OCI-LY1 (cell line): Measurements from ENCODE around the gene MSRB3.

Experiments
- H2AFZ ChIP-seq: fragments of 200-600 bp; sonication (generic), shearing (Covaris generic); 2 replicates; pipeline ENCODE4 v1.6.0; 2014; ENCODE audit warnings: antibody characterized with exemption, mild to moderate bottlenecking, low read length
- H3F3A ChIP-seq: fragments of 200-600 bp; sonication (generic), shearing (Covaris generic); 2 replicates; pipeline ENCODE4 v1.6.0; 2014; ENCODE audit warnings: mild to moderate bottlenecking, antibody characterized with exemption, low read length, moderate library complexity; ENCODE audit not compliant: insufficient read depth
- H3K27ac ChIP-seq: fragments of 200-600 bp; sonication (generic); 2 replicates; pipeline ENCODE4 v1.5.1; 2014; ENCODE audit warnings: low read length, mixed run types, mild to moderate bottlenecking, low read depth; ENCODE audit not compliant: poor library complexity, severe bottlenecking
- H3K27me3 ChIP-seq: fragments of 200-600 bp; sonication (generic); 2 replicates; pipeline ENCODE4 v1.6.0; 2014; ENCODE audit warnings: antibody characterized with exemption, mild to moderate bottlenecking, low read length, moderate library complexity; ENCODE audit not compliant: insufficient read depth
- H3K36me3 ChIP-seq: fragments of 200-600 bp; sonication (generic); 2 replicates; pipeline ENCODE4 v1.6.1; 2014; ENCODE audit warnings: mild to moderate bottlenecking, antibody characterized with exemption, low read length, moderate library complexity, mixed read lengths; ENCODE audit not compliant: insufficient read depth
- H3K4me1 ChIP-seq: fragments of 200-600 bp; sonication (generic); 2 replicates; pipeline ENCODE4 v1.5.1; 2014; ENCODE audit warnings: mild to moderate bottlenecking, low read length, moderate library complexity; ENCODE audit not compliant: insufficient read depth, severe bottlenecking
- H3K4me2 ChIP-seq: fragments of 200-600 bp; sonication (generic), shearing (Covaris generic); 2 replicates; pipeline ENCODE4 v1.6.1; 2014; ENCODE audit warnings: low read length
- H3K4me3 ChIP-seq: fragments of 200-600 bp; sonication (generic); 2 replicates; pipeline ENCODE4 v1.5.1; 2014; ENCODE audit warnings: low read length, low read depth, mild to moderate bottlenecking, mixed read lengths; ENCODE audit not compliant: poor library complexity, severe bottlenecking
- H3K79me2 ChIP-seq: fragments of 200-600 bp; shearing (Covaris generic); 2 replicates; pipeline ENCODE4 v1.6.1; 2016; ENCODE audit warnings: mixed run types, low read length, mixed read lengths; ENCODE audit not compliant: insufficient read depth
- H3K9ac ChIP-seq: fragments of 200-600 bp; sonication (generic), shearing (Covaris generic); 2 replicates; pipeline ENCODE4 v1.6.1; 2014; ENCODE audit warnings: mild to moderate bottlenecking, low read length, mixed read lengths
- H3K9me2 ChIP-seq: fragments of 200-600 bp; sonication (generic), shearing (Covaris generic); 2 replicates; pipeline ENCODE4 v1.6.1; 2014; ENCODE audit warnings: low read depth, mild to moderate bottlenecking, low read length, mixed read lengths
- H3K9me3 ChIP-seq: fragments of 200-600 bp; shearing (Covaris generic); 2 replicates; pipeline ENCODE4 v1.6.1; 2014; ENCODE audit warnings: low read length, mixed read lengths
- H4K20me1 ChIP-seq: fragments of 200-600 bp; sonication (generic), shearing (Covaris generic); 2 replicates; pipeline ENCODE4 v1.6.0; 2016; ENCODE audit warnings: mild to moderate bottlenecking, low read length; ENCODE audit not compliant: insufficient read depth
- EZH2 ChIP-seq: fragments of 200-600 bp; sonication (generic), shearing (Covaris generic); IDR thresholded peaks from 2 replicates; pipeline ENCODE4 v1.8.0; 2017; ENCODE audit warnings: borderline replicate concordance, mixed run types, mild to moderate bottlenecking, antibody characterized with exemption, low read length, moderate library complexity, mixed read lengths
- TF ChIP-seq, protein P1 (sequence below): fragments of 200-600 bp; sonication (generic), shearing (Covaris generic); IDR thresholded peaks from 2 replicates; pipeline ENCODE4 v1.5.1; 2017; ENCODE audit warnings: mild to moderate bottlenecking, antibody characterized with exemption, low read length, moderate library complexity, mixed read lengths

Gene MSRB3

GRCh38 chr12:65275627-65276026 is 2.9 kb upstream of the MSRB3 start:
- Histone ChIP-seq H3K36me3 (no peaks in the 10 kb centered on the region), H3K9ac (no peak overlapping the region), H3K4me3 (no peak overlapping the region), H3K27me3 (peaks cover 3% of the 10 kb centered on the region; the same call in 1 of the 2 replicates), H4K20me1 (no peaks in the 10 kb centered on the region), H3F3A (no peaks in the 10 kb centered on the region), H3K4me2 (no peak overlapping the region), H3K4me1 (no peaks in the 10 kb centered on the region), H3K9me2 (no peaks in the 10 kb centered on the region), H2AFZ (no peak overlapping the region), H3K9me3 (no peaks in the 10 kb centered on the region), H3K79me2 (no peaks in the 10 kb centered on the region), H3K27ac (no peak overlapping the region)
- TF ChIP-seq EZH2, result no peak
- TF ChIP-seq, protein P1, sequence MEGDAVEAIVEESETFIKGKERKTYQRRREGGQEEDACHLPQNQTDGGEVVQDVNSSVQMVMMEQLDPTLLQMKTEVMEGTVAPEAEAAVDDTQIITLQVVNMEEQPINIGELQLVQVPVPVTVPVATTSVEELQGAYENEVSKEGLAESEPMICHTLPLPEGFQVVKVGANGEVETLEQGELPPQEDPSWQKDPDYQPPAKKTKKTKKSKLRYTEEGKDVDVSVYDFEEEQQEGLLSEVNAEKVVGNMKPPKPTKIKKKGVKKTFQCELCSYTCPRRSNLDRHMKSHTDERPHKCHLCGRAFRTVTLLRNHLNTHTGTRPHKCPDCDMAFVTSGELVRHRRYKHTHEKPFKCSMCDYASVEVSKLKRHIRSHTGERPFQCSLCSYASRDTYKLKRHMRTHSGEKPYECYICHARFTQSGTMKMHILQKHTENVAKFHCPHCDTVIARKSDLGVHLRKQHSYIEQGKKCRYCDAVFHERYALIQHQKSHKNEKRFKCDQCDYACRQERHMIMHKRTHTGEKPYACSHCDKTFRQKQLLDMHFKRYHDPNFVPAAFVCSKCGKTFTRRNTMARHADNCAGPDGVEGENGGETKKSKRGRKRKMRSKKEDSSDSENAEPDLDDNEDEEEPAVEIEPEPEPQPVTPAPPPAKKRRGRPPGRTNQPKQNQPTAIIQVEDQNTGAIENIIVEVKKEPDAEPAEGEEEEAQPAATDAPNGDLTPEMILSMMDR, result no peak

DNA sequence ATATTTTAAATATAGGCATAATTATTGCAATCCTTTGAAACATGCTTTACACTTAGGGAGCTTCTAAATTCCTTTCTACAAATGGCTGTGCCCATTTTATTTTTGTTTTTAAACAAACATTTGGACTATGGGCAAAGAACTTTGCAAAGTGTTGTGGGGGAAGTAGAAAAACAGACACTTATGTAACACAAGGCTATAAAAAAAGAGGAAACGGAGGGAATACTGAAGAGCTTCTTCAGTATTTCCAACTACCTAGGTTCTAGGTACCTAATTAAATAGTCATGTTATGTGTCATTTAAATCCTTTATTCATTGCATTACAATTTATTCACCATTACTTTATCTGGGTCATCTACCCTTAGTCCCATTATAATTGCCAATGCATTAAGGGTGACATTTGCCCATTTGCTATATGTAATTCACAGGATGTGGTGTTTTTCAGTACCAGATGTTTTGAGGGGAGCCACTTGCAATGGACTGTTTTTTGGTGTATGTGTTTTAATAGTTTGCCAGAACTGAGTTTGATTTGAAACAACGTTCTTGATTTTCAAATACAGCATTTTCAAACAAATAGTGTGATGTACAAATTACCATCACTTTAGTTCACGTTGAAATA is 1.5 kb upstream of the MSRB3 start:
- H3K27ac ChIP-seq, result no peak overlapping the region
- TF ChIP-seq, protein P1, result no peak
- no peak for TF ChIP-seq EZH2
- no peaks in the 10 kb centered on the region for H3K9me2 ChIP-seq
- H3K27me3 ChIP-seq, result peaks cover 3% of the 10 kb centered on the region; the same call in 1 of the 2 replicates
- H3K4me3 ChIP-seq, result no peak overlapping the region
- no peaks in the 10 kb centered on the region for H3K9me3 ChIP-seq
- no peaks in the 10 kb centered on the region for H3F3A ChIP-seq
- no peaks in the 10 kb centered on the region for H4K20me1 ChIP-seq
- no peak overlapping the region for H2AFZ ChIP-seq
- no peaks in the 10 kb centered on the region for H3K79me2 ChIP-seq
- no peaks in the 10 kb centered on the region for H3K4me1 ChIP-seq
- no peaks in the 10 kb centered on the region for H3K36me3 ChIP-seq
- no peak overlapping the region for H3K9ac ChIP-seq
- no peak overlapping the region for H3K4me2 ChIP-seq

GRCh38 chr12:65277994-65278575 is 398 bp upstream of the MSRB3 start:
- no peak for TF ChIP-seq EZH2
- TF ChIP-seq, protein P1, result no peak
- Histone ChIP-seq H3K27me3 (peaks cover 3% of the 10 kb centered on the region; the same call in 1 of the 2 replicates), H3K4me2 (no peak overlapping the region; the same call in 1 of the 2 replicates), H3K9ac (no peak overlapping the region), H3K27ac (no peak overlapping the region), H3K9me3 (no peaks in the 10 kb centered on the region), H3K79me2 (no peaks in the 10 kb centered on the region), H3K4me3 (no peak overlapping the region), H3K9me2 (no peaks in the 10 kb centered on the region), H2AFZ (no peak overlapping the region), H4K20me1 (no peaks in the 10 kb centered on the region), H3F3A (no peaks in the 10 kb centered on the region), H3K4me1 (no peaks in the 10 kb centered on the region), H3K36me3 (no peaks in the 10 kb centered on the region)
